GM12878 (cell line): ENCODE data around the gene DNHD1. TPM values are rescaled to one million over a fixed set of nuclear protein-coding genes. Genes with fewer than 3 reads are reported as not detected.

Source experiments
- BACH1 ChIP-seq: fragments of 450-650 bp; IDR thresholded peaks from 2 replicates; pipeline ENCODE4 v1.6.1; 2017; ENCODE audit warnings: mild to moderate bottlenecking, borderline replicate concordance
- BCL3 ChIP-seq: IDR thresholded peaks from 2 replicates; pipeline ENCODE4 v1.6.1; 2011; ENCODE audit warnings: borderline replicate concordance, low read depth, mild to moderate bottlenecking, moderate library complexity, low read length; ENCODE audit not compliant: insufficient read depth, poor library complexity, severe bottlenecking
- CBFB ChIP-seq: IDR thresholded peaks from 2 replicates; pipeline ENCODE4 v1.6.1; 2016; ENCODE audit warnings: antibody characterized with exemption, low read depth
- DPF2 ChIP-seq: fragments of 450-650 bp; IDR thresholded peaks from 2 replicates; pipeline ENCODE4 v1.6.1; 2017; ENCODE audit warnings: mild to moderate bottlenecking
- JUND ChIP-seq: IDR thresholded peaks from 2 replicates; pipeline ENCODE4 v1.6.1; 2012; ENCODE audit warnings: low read depth, mild to moderate bottlenecking, low read length, improper control_type of control experiment, moderate library complexity
- KLF5 ChIP-seq: fragments of 450-650 bp; IDR thresholded peaks from 2 replicates; pipeline ENCODE4 v1.6.1; 2014; ENCODE audit warnings: mild to moderate bottlenecking; ENCODE audit not compliant: partially characterized antibody
- NFXL1 ChIP-seq: fragments of 450-650 bp; IDR thresholded peaks from 2 replicates; pipeline ENCODE4 v1.6.1; 2017; ENCODE audit warnings: antibody characterized with exemption, mild to moderate bottlenecking, borderline replicate concordance
- NKRF ChIP-seq: fragments of 450-650 bp; conservative IDR thresholded peaks from 2 replicates; pipeline ENCODE4 v1.6.1; 2017; ENCODE audit warnings: mild to moderate bottlenecking, moderate library complexity
- PAX5 ChIP-seq: IDR thresholded peaks from 2 replicates; pipeline ENCODE4 v1.6.1; 2011; ENCODE audit warnings: low read depth, low read length, borderline replicate concordance
- POLR2AphosphoS2 ChIP-seq: IDR thresholded peaks from 2 replicates; pipeline ENCODE4 v1.6.1; 2011; ENCODE audit warnings: low read depth, mild to moderate bottlenecking, low read length, improper control_type of control experiment, moderate library complexity
- TBL1XR1 ChIP-seq: IDR thresholded peaks from 2 replicates; pipeline ENCODE4 v1.6.1; 2012; ENCODE audit warnings: low read depth, low read length, improper control_type of control experiment
- YBX1 ChIP-seq: fragments of 450-650 bp; IDR thresholded peaks from 2 replicates; pipeline ENCODE4 v1.6.1; 2016; ENCODE audit warnings: antibody characterized with exemption
- polyA plus RNA-seq, 11 experiments: library from polyadenylated mRNA; depleted of rRNA in 4 of 11; unstranded in 6 of 11; stranded (reverse) in 5 of 11; fragments of >200 nt; fragmentation: Nextera tagmentation in 4 of 11; fragmentation: Illumina TruSeq in 1 of 11; extraction: Ambion mirVana in 4 of 11; extraction: Trizol in 1 of 11; gene quantifications; 1 replicate in 1 of 11; 2 replicates in 10 of 11; pipeline versions ENCODE4 v1.2.1 to v1.2.3, GENCODE V29; 2011 to 2016; ENCODE audit warnings: inconsistent platforms in 2 of 11, missing spikeins in 2 of 11, low read depth in 1 of 11
- total RNA-seq, 4 experiments: library from RNA; depleted of rRNA in 3 of 4; stranded (reverse); fragments of >200 nt in 3 of 4; fragmentation: Illumina TruSeq in 1 of 4; extraction: Trizol in 1 of 4; gene quantifications; 2 replicates each; pipeline versions ENCODE4 v1.2.1 to v1.2.3, GENCODE V29; 2013 to 2021

DNHD1 gene
- total and polyA plus RNA-seq, 10 of the 15 experiments (the other 5 are each of a cell fraction or from before 2014, with no cell fraction given), result 0.99 to 16.9 (median 8.6) TPM

GRCh38 chr11:6584528-6584927 is 87.4 kb downstream of the DNHD1 start (continued):
- no peak for TF ChIP-seq NKRF
- no peak for TF ChIP-seq YBX1
- no peak for TF ChIP-seq BACH1
- no peak for TF ChIP-seq POLR2AphosphoS2
- TF ChIP-seq BCL3, result no peak
- TF ChIP-seq DPF2, result no peak
- TF ChIP-seq PAX5, result no peak
- TF ChIP-seq CBFB, result no peak
- no peak for TF ChIP-seq JUND
- no peak for TF ChIP-seq KLF5
- no peak for TF ChIP-seq NFXL1
- TF ChIP-seq TBL1XR1, result no peak
